Heart left ventricle (tissue), 16 donors: ENCODE data around the gene MAPT. TPM values are rescaled to one million over a fixed set of nuclear protein-coding genes. Genes with fewer than 3 reads are reported as not detected.

Source experiments
- ATAC-seq, 4 donors: fragments of 200-7000 bp; cut with Tn5 transposase; one replicate each; pipeline ENCODE4 v1.9.1; 2020 to 2022; ENCODE audit warnings: moderate library complexity in 4 of 4, mild to moderate bottlenecking in 3 of 4, moderate number of reproducible peaks in 1 of 4
- DNase-seq, 5 donors: peaks; one replicate each; pipeline ENCODE4 v3.0.0-alpha.2; 2020
- H3K27ac ChIP-seq, 12 donors: fragments of 200-600 bp; sonication (generic) in 4 of 12; one replicate each; pipeline versions ENCODE4 v1.5.0 to v1.8.0; 2016 to 2022; ENCODE audit warnings: mild to moderate bottlenecking in 2 of 12
- H3K27me3 ChIP-seq, 9 donors: fragments of 200-600 bp; sonication (generic) in 2 of 9; one replicate each; pipeline versions ENCODE4 v1.5.1 to v1.8.0; 2016 to 2022; ENCODE audit warnings: mild to moderate bottlenecking in 3 of 9
- H3K36me3 ChIP-seq, 9 donors: fragments of 200-600 bp; sonication (generic) in 2 of 9; one replicate each; pipeline versions ENCODE4 v1.5.0 to v1.8.0; 2018 to 2022; ENCODE audit warnings: mild to moderate bottlenecking in 2 of 9
- H3K4me1 ChIP-seq, 12 donors: fragments of 200-600 bp; sonication (generic) in 4 of 12; one replicate each; pipeline versions ENCODE4 v1.5.0 to v1.8.0; 2016 to 2022; ENCODE audit warnings: mild to moderate bottlenecking in 3 of 12
- H3K4me3 ChIP-seq, 12 donors: fragments of 200-600 bp; sonication (generic) in 4 of 12; one replicate each; pipeline versions ENCODE4 v1.5.0 to v1.8.0; 2017 to 2022; ENCODE audit warnings: mild to moderate bottlenecking in 9 of 12, moderate library complexity in 4 of 12
- H3K9me3 ChIP-seq, 12 donors: fragments of 200-600 bp; sonication (generic) in 4 of 12; one replicate each; pipeline versions ENCODE4 v1.5.0 to v1.8.0; 2016 to 2022; ENCODE audit warnings: mild to moderate bottlenecking in 1 of 12
- CTCF ChIP-seq, 12 donors: fragments of 200-600 bp; sonication (generic) in 4 of 12; IDR thresholded peaks; one replicate each; pipeline versions ENCODE4 v1.5.0 to v1.8.0; 2018 to 2022; ENCODE audit warnings: antibody characterized with exemption in 12 of 12, mild to moderate bottlenecking in 5 of 12
- POLR2A ChIP-seq, 2 donors: fragments of 450-650 bp; IDR thresholded peaks; one replicate each; pipeline ENCODE4 v1.6.1; 2017; ENCODE audit warnings: antibody characterized with exemption in 2 of 2, mild to moderate bottlenecking in 2 of 2, moderate library complexity in 2 of 2
- WGBS, 4 donors: extraction: QIAGEN DNeasy Blood & Tissue Kit in 2 of 4; methylation state at CpG; one replicate each; pipeline versions ENCODE4 v1.1.5 to v1.1.7; 2013 to 2018; 5-methylcytosine and 5-hydroxymethylcytosine counted together
- intact Hi-C, 10 donors: fragments of 100-400 bp; cut with DNase I; formaldehyde crosslinking; loops; one replicate each; pipeline versions ENCODE4 v1.11.1 to v1.14.2; 2022
- polyA plus RNA-seq, 2 donors: library from polyadenylated mRNA; stranded (reverse); fragments of 200-250 nt; gene quantifications; one replicate each; pipeline ENCODE4 v1.2.3, GENCODE V29; 2013
- total RNA-seq, 9 donors: library from RNA; depleted of rRNA in 2 of 9; stranded (reverse); fragments of >200 nt in 2 of 9; fragmentation: NEBNext Ultra II Directional in 3 of 9; extraction: Animal tissue kit (Norgen Biotek cat#: 25700) in 3 of 9; gene quantifications; one replicate each; pipeline versions ENCODE4 v1.1.0 to v1.2.4, GENCODE V29; 2016 to 2023
- donor health status: ischemic (EF 13 %, LVEDD 7.1; RV severe dilation, severe dysfunction).
- donor health status: healthy with polysubstance abuse.
- donor health status: DM: no; HTN: yes; CAD: no.
- donor health status: DM: no; HTN: no; CAD: no.
- donor health status: ischemic (EF 25% LVEDD 6.9; RV normal size, moderate dysfunction).
- donor health status: ischemic (EF 25% LVEDD 5.7; RV mildly dilated, moderate dysfunction).
- donor health status: healthy.
- donor health status: DM: yes; HTN: yes; CAD: no.
- donor health status: ischemic (EF 35%, LVEDD 5.7; RV mildly dilated, moderate dysfunction).
- donor health status: nonischemic (EF 11% LVEDD 7.7; RV severe dilation, severe dysfunction).
- donor health status: DM: yes; HTN: yes; CAD: no.
- donor health status: PGD.
- donor health status: ischemic (EF 29% LVEDD 5.4; RV normal size, mild dysfunction).
- donor health status: nonischemic (EF 23%, LVEDD 6.1; RV moderate dilation, normal function).

Gene MAPT
- total and polyA plus RNA-seq, 11 donors = 2.9 to 70.4 (median 29.3) TPM

GRCh38 chr17:45970659-45971058, 76.3 kb downstream of the MAPT start:
- Histone ChIP-seq H3K36me3 (no peaks in the 10 kb centered on the region), H3K27me3 (no peaks in the 10 kb centered on the region), H3K9me3 (peaks cover 0 to 3% (median 0%) of the 10 kb centered on the region in 12 donors), H3K27ac (no peak overlapping the region), H3K4me1 (peaks cover 0 to 7% (median 0%) of the 10 kb centered on the region in 12 donors), H3K4me3 (no peak overlapping the region)
- TF ChIP-seq CTCF (IDR thresholded peaks at IDR 0.05) (no peak), POLR2A (IDR thresholded peaks at IDR 0.05) (no peak)
- no peak for ATAC-seq
- WGBS, 4 donors = 77 to 100% (median 95%) methylated on average over 3 of the region's 3 CpGs
- no peak for DNase-seq
- intact Hi-C loops = loop anchor here in 1 of 10 donors (10.0 kb wide), 1 partner anchor 64 kb away; no protein-coding TSS in a partner anchor

DNA sequence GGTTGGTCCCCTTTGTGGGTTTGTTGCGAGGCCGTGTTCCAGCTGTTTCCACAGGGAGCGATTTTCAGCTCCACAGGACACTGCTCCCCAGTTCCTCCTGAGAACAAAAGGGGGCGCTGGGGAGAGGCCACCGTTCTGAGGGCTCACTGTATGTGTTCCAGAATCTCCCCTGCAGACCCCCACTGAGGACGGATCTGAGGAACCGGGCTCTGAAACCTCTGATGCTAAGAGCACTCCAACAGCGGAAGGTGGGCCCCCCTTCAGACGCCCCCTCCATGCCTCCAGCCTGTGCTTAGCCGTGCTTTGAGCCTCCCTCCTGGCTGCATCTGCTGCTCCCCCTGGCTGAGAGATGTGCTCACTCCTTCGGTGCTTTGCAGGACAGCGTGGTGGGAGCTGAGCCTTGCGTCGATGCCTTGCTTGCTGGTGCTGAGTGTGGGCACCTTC, 77.4 kb downstream of the MAPT start:
- WGBS, 4 donors = 44 to 57% (median 56%) methylated on average over 14 of the region's 14 CpGs
- Histone ChIP-seq H3K4me3 (no peak overlapping the region), H3K9me3 (peaks cover 0 to 3% (median 0%) of the 10 kb centered on the region in 12 donors), H3K4me1 (peaks cover 0 to 7% (median 0%) of the 10 kb centered on the region in 12 donors), H3K36me3 (no peaks in the 10 kb centered on the region), H3K27me3 (no peaks in the 10 kb centered on the region), H3K27ac (no peak overlapping the region)
- TF ChIP-seq CTCF (IDR thresholded peaks at IDR 0.05) (no peak), POLR2A (IDR thresholded peaks at IDR 0.05) (no peak)
- DNase-seq = no peak
- no peak for ATAC-seq
- intact Hi-C loops = loop anchor here in 1 of 10 donors (10.0 kb wide), 1 partner anchor 63 kb away; no protein-coding TSS in a partner anchor

GRCh38 chr17:45972531-45972930, 78.2 kb downstream of the MAPT start:
- no peaks in the 10 kb centered on the region for H3K27me3 ChIP-seq
- peaks cover 0 to 7% (median 0%) of the 10 kb centered on the region in 12 donors for H3K4me1 ChIP-seq
- ATAC-seq (no peak), DNase-seq (no peak)
- intact Hi-C loops = loop anchor here in 1 of 10 donors (10.0 kb wide), 1 partner anchor 62 kb away; no protein-coding TSS in a partner anchor
- no peaks in the 10 kb centered on the region for H3K36me3 ChIP-seq
- H3K27ac ChIP-seq = no peak overlapping the region
- TF ChIP-seq POLR2A (IDR thresholded peaks at IDR 0.05) (no peak), CTCF (IDR thresholded peaks at IDR 0.05) (no peak)
- 92 to 98% (median 94%) methylated on average over 3 of the region's 3 CpGs for WGBS, 4 donors
- H3K4me3 ChIP-seq = no peak overlapping the region
- H3K9me3 ChIP-seq = peaks cover 0 to 3% (median 0%) of the 10 kb centered on the region in 12 donors

GRCh38 chr17:45973099-45973780, 78.9 kb downstream of the MAPT start:
- H3K27ac ChIP-seq = no peak overlapping the region
- H3K4me1 ChIP-seq = peaks cover 0 to 7% (median 0%) of the 10 kb centered on the region in 12 donors

More at GRCh38 chr17:45973099-45973780, 78.9 kb downstream of the MAPT start:
- peak in 3 of 5 donors; percentile 41 to 63 (median 63) for DNase-seq
- TF ChIP-seq POLR2A (IDR thresholded peaks at IDR 0.05) (no peak), CTCF (IDR thresholded peaks at IDR 0.05) (no peak)
- H3K27me3 ChIP-seq = no peaks in the 10 kb centered on the region
- H3K9me3 ChIP-seq = peaks cover 0 to 3% (median 0%) of the 10 kb centered on the region in 12 donors
- ATAC-seq = peak; percentile 19 to 69 (median 50)
- intact Hi-C loops = loop anchor here in 1 of 10 donors (10.0 kb wide), 1 partner anchor 62 kb away; no protein-coding TSS in a partner anchor
- H3K36me3 ChIP-seq = no peaks in the 10 kb centered on the region
- 58 to 76% (median 68%) methylated on average over 9 to 12 of the region's 12 CpGs for WGBS, 4 donors
- no peak overlapping the region for H3K4me3 ChIP-seq
